IPS-18a (cell line): Measurements from ENCODE around the gene GMCL2.
A peak's percentile ranks its signal among the peaks of the same experiment; 100 is the strongest.

Source experiments
- H3K27ac ChIP-seq: one replicate; pipeline ENCODE4 v1.5.1; 2013; ENCODE audit warnings: low read length
- H3K27me3 ChIP-seq: one replicate; pipeline ENCODE4 v1.6.1; 2013; ENCODE audit warnings: mild to moderate bottlenecking, low read length; ENCODE audit not compliant: control insufficient read depth, insufficient read depth
- H3K36me3 ChIP-seq: one replicate; pipeline ENCODE4 v1.6.1; 2013; ENCODE audit warnings: low read depth, low read length; ENCODE audit not compliant: control insufficient read depth
- H3K4me1 ChIP-seq: one replicate; pipeline ENCODE4 v1.6.1; 2013; ENCODE audit warnings: low read depth, low read length; ENCODE audit not compliant: control insufficient read depth
- H3K4me3 ChIP-seq: one replicate; pipeline ENCODE4 v1.5.1; 2013; ENCODE audit warnings: low read length
- H3K9ac ChIP-seq: one replicate; pipeline ENCODE4 v1.6.1; 2013; ENCODE audit warnings: mild to moderate bottlenecking, low read length, moderate library complexity
- H3K9me3 ChIP-seq: one replicate; pipeline ENCODE4 v1.6.1; 2013; ENCODE audit warnings: low read depth, low read length; ENCODE audit not compliant: control insufficient read depth

The GMCL2 gene

DNA sequence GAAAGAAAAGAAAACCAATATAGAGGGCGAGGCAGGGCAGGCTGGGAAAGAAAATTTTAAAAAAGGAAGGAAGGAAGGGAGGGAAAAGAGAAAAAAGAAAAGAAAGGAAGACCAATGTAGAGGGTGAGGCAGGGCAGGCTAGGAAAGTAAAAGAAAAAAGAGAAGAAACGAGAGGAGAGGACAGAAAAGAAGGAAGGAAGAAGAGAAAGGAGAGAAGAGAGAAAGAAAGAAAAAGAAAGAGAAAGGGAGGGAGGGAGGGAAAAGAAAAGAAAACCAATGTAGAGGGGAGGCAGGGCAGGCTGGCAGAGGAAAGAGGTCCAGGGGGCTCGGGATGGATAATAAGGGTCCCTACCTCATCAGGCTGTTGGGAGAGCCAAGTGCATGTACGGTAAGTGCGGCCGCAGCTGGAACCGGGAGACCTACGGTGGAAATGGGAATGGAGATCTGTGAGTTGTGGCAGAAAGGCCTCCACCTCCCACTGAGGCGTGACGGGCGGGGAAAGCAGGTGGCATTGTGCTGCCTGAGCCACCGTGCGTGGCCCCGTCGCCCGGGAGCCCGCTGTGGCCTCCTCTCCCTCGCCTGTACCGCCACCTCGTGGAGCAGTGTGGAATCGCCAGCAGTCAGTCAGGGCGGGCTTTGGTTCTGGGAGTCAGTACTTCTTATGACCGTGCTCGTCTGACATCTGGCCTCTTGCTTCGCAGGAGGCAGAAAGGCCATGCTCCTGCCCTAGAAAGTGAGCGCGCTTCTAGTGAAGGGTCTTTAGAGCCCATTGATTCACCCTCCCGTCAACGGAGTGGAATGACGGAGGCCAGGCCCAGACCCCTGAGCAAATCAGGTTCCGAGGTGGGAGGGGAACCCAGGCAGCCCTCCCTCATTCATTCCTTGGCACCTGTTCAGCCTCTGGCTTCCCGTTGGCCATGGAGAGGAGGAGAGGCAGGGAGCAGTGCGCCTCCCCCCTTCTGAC, 23.1 kb downstream of the GMCL2 start:
- no peak overlapping the region for H3K27ac ChIP-seq
- no peaks in the 10 kb centered on the region for H3K9me3 ChIP-seq
- no peak overlapping the region for H3K9ac ChIP-seq
- H3K4me3 ChIP-seq: peak overlapping the region; percentile 48
- H3K36me3 ChIP-seq: no peaks in the 10 kb centered on the region
- H3K27me3 ChIP-seq: no peaks in the 10 kb centered on the region
- H3K4me1 ChIP-seq: no peaks in the 10 kb centered on the region

- H3K36me3 ChIP-seq: no peaks in the 10 kb centered on the region
- no peaks in the 10 kb centered on the region for H3K9me3 ChIP-seq
- no peak overlapping the region for H3K9ac ChIP-seq
- no peak overlapping the region for H3K27ac ChIP-seq
- no peak overlapping the region for H3K4me3 ChIP-seq
- no peaks in the 10 kb centered on the region for H3K4me1 ChIP-seq
- H3K27me3 ChIP-seq: no peaks in the 10 kb centered on the region
Observed at GRCh38 chr5:178162481-178162880, 24.7 kb downstream of the GMCL2 start.

GRCh38 chr5:178160176-178160575, 27.0 kb downstream of the GMCL2 start:
- no peaks in the 10 kb centered on the region for H3K4me1 ChIP-seq
- no peaks in the 10 kb centered on the region for H3K9me3 ChIP-seq
- no peak overlapping the region for H3K27ac ChIP-seq

GRCh38 chr5:178155065-178155464, 32.1 kb downstream of the GMCL2 start:
- no peaks in the 10 kb centered on the region for H3K4me1 ChIP-seq

More at GRCh38 chr5:178160176-178160575, 27.0 kb downstream of the GMCL2 start:
- H3K4me3 ChIP-seq: no peak overlapping the region
- no peaks in the 10 kb centered on the region for H3K36me3 ChIP-seq
- H3K27me3 ChIP-seq: no peaks in the 10 kb centered on the region
- no peak overlapping the region for H3K9ac ChIP-seq

GRCh38 chr5:178153530-178154340, 33.4 kb downstream of the GMCL2 start, which contains the start of gene NHP2:
Gene NHP2 (minus strand): TSS chr5:178153885. CDS start chr5:178153817, 68 bp downstream.
- Histone ChIP-seq H3K9ac (peak within 1 kb of the TSS; percentile 75), H3K27ac (no peak within 1 kb of the TSS), H3K9me3 (no peaks in the 10 kb centered on the region), H3K4me3 (peak within 1 kb of the TSS; percentile 92), H3K36me3 (peaks cover 26% of the 10 kb centered on the region), H3K27me3 (no peaks in the 10 kb centered on the region), H3K4me1 (no peaks in the 10 kb centered on the region)

More at GRCh38 chr5:178155065-178155464, 32.1 kb downstream of the GMCL2 start:
- Histone ChIP-seq H3K36me3 (peaks cover 13% of the 10 kb centered on the region), H3K9me3 (no peaks in the 10 kb centered on the region), H3K27ac (no peak overlapping the region), H3K9ac (no peak overlapping the region), H3K4me3 (no peak overlapping the region), H3K27me3 (no peaks in the 10 kb centered on the region)

- no peak overlapping the region for H3K27ac ChIP-seq
- peak overlapping the region; percentile 75 for H3K9ac ChIP-seq
- no peaks in the 10 kb centered on the region for H3K27me3 ChIP-seq
- peaks cover 36% of the 10 kb centered on the region for H3K36me3 ChIP-seq
- H3K9me3 ChIP-seq: no peaks in the 10 kb centered on the region
- H3K4me1 ChIP-seq: no peaks in the 10 kb centered on the region
- peak overlapping the region; percentile 92 for H3K4me3 ChIP-seq
Observed at GRCh38 chr5:178152491-178153444, 34.4 kb downstream of the GMCL2 start.

GRCh38 chr5:178150977-178151734, 36.0 kb downstream of the GMCL2 start:
- Histone ChIP-seq H3K9me3 (no peaks in the 10 kb centered on the region), H3K9ac (no peak overlapping the region), H3K4me3 (no peak overlapping the region), H3K36me3 (peaks cover 52% of the 10 kb centered on the region), H3K4me1 (no peaks in the 10 kb centered on the region), H3K27me3 (no peaks in the 10 kb centered on the region), H3K27ac (no peak overlapping the region)

- Histone ChIP-seq H3K27ac (no peak overlapping the region), H3K4me1 (no peaks in the 10 kb centered on the region), H3K36me3 (peaks cover 60% of the 10 kb centered on the region), H3K4me3 (no peak overlapping the region), H3K9ac (no peak overlapping the region), H3K27me3 (no peaks in the 10 kb centered on the region), H3K9me3 (no peaks in the 10 kb centered on the region)
Observed at GRCh38 chr5:178149199-178149932, 37.8 kb downstream of the GMCL2 start.

- H3K36me3 ChIP-seq: peaks cover 79% of the 10 kb centered on the region
- no peak overlapping the region for H3K27ac ChIP-seq
- H3K4me3 ChIP-seq: no peak overlapping the region
- H3K9ac ChIP-seq: no peak overlapping the region
- no peaks in the 10 kb centered on the region for H3K9me3 ChIP-seq
- no peaks in the 10 kb centered on the region for H3K27me3 ChIP-seq
- no peaks in the 10 kb centered on the region for H3K4me1 ChIP-seq
Observed at GRCh38 chr5:178147406-178147805, 39.8 kb downstream of the GMCL2 start.
